ENCODE data around the gene GNAO1. TPM values are rescaled to one million over a fixed set of nuclear protein-coding genes. Genes with fewer than 3 reads are reported as not detected.

GNAO1 gene
- polyA plus RNA-seq, 1 experiment = 10.8 TPM

- H3K27me3 ChIP-seq (ENCODE audit: control insufficient read depth, insufficient read depth, low read length) = no peaks in the 10 kb centered on the region
- no peak for DNase-seq (ENCODE audit: low read depth)
- ChIA-PET POLR2A (no interaction called here), CTCF (interaction anchor here (1.1 to 7.1 kb wide), 3 partner anchors 11 to 32 kb away, joined by 3 to 37 read pairs (median 4); no protein-coding TSS in a partner anchor)
- TF ChIP-seq CTCF (IDR thresholded peaks at IDR 0.05; ENCODE audit: insufficient read depth, low read depth, low read length) = no peak
- H3K36me3 ChIP-seq (ENCODE audit: control insufficient read depth, insufficient read depth, low read length) = 0 out of 2 replicates have a peak, but pooled peaks cover 1% of the 10 kb centered on the region
- H3K4me3 ChIP-seq (ENCODE audit: low read depth, low read length) = no peak overlapping the region
These were observed 139.2 kb downstream of the GNAO1 start for GRCh38 chr16:56330476-56330875.

GRCh38 chr16:56331399-56331798, 140.1 kb downstream of the GNAO1 start:
- no peak for DNase-seq (ENCODE audit: low read depth)
- ChIA-PET POLR2A (no interaction called here), CTCF (interaction anchor here (1.1 to 7.1 kb wide), 4 partner anchors 10 to 31 kb away, joined by 3 to 37 read pairs (median 8); no protein-coding TSS in a partner anchor)
- TF ChIP-seq CTCF (IDR thresholded peaks at IDR 0.05; ENCODE audit: insufficient read depth, low read depth, low read length) = no peak
- no peaks in the 10 kb centered on the region for H3K27me3 ChIP-seq (ENCODE audit: control insufficient read depth, insufficient read depth, low read length)
- H3K4me3 ChIP-seq (ENCODE audit: low read depth, low read length) = no peak overlapping the region
- 0 out of 2 replicates have a peak, but pooled peaks cover 1% of the 10 kb centered on the region for H3K36me3 ChIP-seq (ENCODE audit: control insufficient read depth, insufficient read depth, low read length)

- Histone ChIP-seq H3K4me3 (ENCODE audit: low read depth, low read length) (no peak overlapping the region), H3K27me3 (ENCODE audit: control insufficient read depth, insufficient read depth, low read length) (no peaks in the 10 kb centered on the region), H3K36me3 (ENCODE audit: control insufficient read depth, insufficient read depth, low read length) (0 out of 2 replicates have a peak, but pooled peaks cover 1% of the 10 kb centered on the region)
- no peak for TF ChIP-seq CTCF (IDR thresholded peaks at IDR 0.05; ENCODE audit: insufficient read depth, low read depth, low read length)
- POLR2A ChIA-PET = no interaction called here
- DNase-seq (ENCODE audit: low read depth) = no peak
- CTCF ChIA-PET = interaction anchor here (0.9 to 7.1 kb wide), 5 partner anchors 10 to 56 kb away, joined by 3 to 37 read pairs (median 9); no protein-coding TSS in a partner anchor
These were observed 140.6 kb downstream of the GNAO1 start for GRCh38 chr16:56331915-56332314.

GRCh38 chr16:56332464-56333079, 141.3 kb downstream of the GNAO1 start:
- CTCF ChIA-PET = interaction anchor here (0.9 to 7.1 kb wide), 5 partner anchors 9 to 369 kb away, joined by 3 to 37 read pairs (median 9); no protein-coding TSS in a partner anchor
- POLR2A ChIA-PET = no interaction called here

More at GRCh38 chr16:56332464-56333079, 141.3 kb downstream of the GNAO1 start:
- no peaks in the 10 kb centered on the region for H3K27me3 ChIP-seq (ENCODE audit: control insufficient read depth, insufficient read depth, low read length)
- peaks cover 2% of the 10 kb centered on the region; the same call in 1 of the 2 replicates for H3K36me3 ChIP-seq (ENCODE audit: control insufficient read depth, insufficient read depth, low read length)
- TF ChIP-seq CTCF (IDR thresholded peaks at IDR 0.05; ENCODE audit: insufficient read depth, low read depth, low read length) = peak; percentile 63
- no peak overlapping the region for H3K4me3 ChIP-seq (ENCODE audit: low read depth, low read length)
- DNase-seq (ENCODE audit: low read depth) = no peak

Data from BJ (cell line).